SK-N-MC (cell line): Measurements from ENCODE around the gene AKT3.

Experiments used
- EZH2 ChIP-seq: fragments of 200-600 bp; sonication (generic); IDR thresholded peaks from one replicate; pipeline ENCODE4 v1.6.1; 2017; ENCODE audit warnings: antibody characterized with exemption
- POLR2AphosphoS5 ChIP-seq: IDR thresholded peaks from 2 replicates; pipeline ENCODE4 v1.6.1; 2012; ENCODE audit warnings: mild to moderate bottlenecking, low read depth, low read length, borderline replicate concordance

- TF ChIP-seq EZH2 (no peak), POLR2AphosphoS5 (no peak)
These were observed 115.7 kb downstream of the AKT3 start for GRCh38 chr1:243734308-243734695.
